ENCODE results near the gene HENMT1. TPM values are rescaled to one million over a fixed set of nuclear protein-coding genes. Genes with fewer than 3 reads are reported as not detected.

HENMT1 gene
- total RNA-seq, 1 experiment from 2014 or later, result not detected

DNA sequence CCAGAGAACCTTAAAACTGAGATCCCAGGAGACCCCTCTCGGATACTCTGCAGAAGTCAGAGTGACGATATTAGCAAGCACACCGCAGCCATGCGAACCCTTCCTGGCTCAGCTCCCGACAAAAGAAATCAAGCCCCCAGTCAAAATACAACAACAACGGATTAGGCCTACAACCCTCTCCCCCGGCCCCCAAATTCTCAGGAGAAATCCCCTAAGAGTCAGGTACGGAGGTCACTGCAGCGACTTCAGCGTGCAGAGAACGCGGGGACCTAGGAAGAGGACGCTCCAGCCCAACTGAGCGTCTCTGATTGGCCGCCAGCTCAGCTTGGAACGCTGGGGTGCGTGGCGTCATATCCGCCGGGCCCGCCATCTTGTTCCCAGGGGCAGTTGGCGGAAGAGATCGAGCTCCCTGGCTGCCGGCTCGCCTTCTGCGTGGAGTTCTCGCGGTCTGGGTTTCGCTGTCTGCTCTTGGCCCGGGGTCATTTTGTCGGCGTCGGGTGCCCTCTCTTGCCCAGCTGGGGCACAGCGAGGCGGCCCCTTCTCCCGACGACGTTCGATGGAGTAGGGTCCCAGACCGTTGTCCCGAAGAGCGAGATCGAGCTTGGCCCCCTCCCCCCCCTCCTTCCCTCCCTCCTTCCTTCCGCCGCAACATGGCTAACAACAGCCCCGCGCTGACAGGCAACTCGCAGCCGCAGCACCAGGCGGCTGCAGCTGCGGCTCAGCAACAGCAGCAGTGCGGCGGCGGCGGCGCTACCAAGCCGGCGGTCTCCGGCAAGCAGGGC is 31.2 kb upstream of the HENMT1 start, which contains the start of gene PRPF38B (continued):
- TF ChIP-seq, protein P1, sequence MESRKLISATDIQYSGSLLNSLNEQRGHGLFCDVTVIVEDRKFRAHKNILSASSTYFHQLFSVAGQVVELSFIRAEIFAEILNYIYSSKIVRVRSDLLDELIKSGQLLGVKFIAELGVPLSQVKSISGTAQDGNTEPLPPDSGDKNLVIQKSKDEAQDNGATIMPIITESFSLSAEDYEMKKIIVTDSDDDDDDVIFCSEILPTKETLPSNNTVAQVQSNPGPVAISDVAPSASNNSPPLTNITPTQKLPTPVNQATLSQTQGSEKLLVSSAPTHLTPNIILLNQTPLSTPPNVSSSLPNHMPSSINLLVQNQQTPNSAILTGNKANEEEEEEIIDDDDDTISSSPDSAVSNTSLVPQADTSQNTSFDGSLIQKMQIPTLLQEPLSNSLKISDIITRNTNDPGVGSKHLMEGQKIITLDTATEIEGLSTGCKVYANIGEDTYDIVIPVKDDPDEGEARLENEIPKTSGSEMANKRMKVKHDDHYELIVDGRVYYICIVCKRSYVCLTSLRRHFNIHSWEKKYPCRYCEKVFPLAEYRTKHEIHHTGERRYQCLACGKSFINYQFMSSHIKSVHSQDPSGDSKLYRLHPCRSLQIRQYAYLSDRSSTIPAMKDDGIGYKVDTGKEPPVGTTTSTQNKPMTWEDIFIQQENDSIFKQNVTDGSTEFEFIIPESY (IDR thresholded peaks at IDR 0.05; ENCODE audit: extremely low read depth, insufficient replicate concordance, low read length), result no peak
- TF ChIP-seq SIN3A (IDR thresholded peaks at IDR 0.05; ENCODE audit: low read depth), result peak; percentile 94

DNA sequence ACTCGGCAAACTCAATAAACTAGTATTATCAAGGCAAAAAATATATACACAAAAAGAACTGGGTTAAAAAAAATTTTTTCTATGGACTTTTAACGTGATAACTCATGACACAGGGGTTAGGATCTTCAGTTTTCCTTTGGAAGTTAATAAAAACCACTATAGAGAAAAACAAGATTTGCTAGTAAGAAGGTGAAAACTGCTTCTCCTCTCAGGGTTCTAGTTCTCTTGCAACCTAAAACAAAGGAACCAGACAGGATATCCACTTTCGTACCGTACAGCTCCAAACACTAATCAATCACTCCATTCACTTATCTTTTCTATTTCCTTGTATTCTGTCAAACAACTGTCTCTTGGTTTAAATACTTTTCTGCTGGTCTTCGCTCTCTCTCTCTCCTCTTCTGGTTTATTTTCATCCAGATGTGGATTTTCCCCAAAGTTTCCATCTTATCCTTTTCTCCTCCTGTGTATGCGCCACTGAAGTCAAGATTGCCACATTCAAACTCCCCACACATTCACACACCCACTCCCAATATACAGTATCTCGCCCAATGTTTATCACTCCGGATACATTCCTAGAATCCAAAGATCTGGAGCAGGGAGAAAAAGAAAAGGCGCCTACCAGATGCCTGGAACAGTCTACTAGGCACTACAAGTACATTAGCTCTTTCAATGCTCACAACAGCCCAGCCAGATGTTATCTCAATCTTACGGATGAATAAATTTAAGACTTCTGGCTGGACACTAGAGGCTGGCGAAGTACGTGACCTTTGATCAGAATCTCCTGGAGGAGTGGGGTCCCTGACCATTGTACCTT is 30.4 kb upstream of the HENMT1 start:
- ChIA-PET POLR2A (interaction anchor here (0.6 to 2.3 kb wide), 4 partner anchors 9 to 506 kb away, joined by 3 to 17 read pairs (median 6); no protein-coding TSS in a partner anchor), CTCF (interaction anchor here (1.2 to 1.6 kb wide), 3 partner anchors 13 to 179 kb away, joined by 3 to 6 read pairs (median 6); no protein-coding TSS in a partner anchor), RAD21 (ENCODE audit: low non-redundant PET in 1 of 2, low total read pairs in 2 of 2, uncharacterized antibody in 2 of 2, unreplicated experiment in 2 of 2) (no interaction called here)
- peak; percentile 19 for ATAC-seq
- H4K20me1 ChIP-seq (ENCODE audit: insufficient read depth), result peaks cover 21% of the 10 kb centered on the region; the same call in 1 of the 2 replicates
- DNase-seq (ENCODE audit: low read depth, low spot score), result no peak
- TSS peak; percentile 90 for BruUV-seq (replicated peaks)
- peak overlapping the region; percentile 58 for H2AFZ ChIP-seq (ENCODE audit: low read depth, low read length, poor library complexity, severe bottlenecking)
- intact Hi-C loops (cut with micrococcal nuclease), result loop anchor here (5.0 kb wide), 1 partner anchor 56 kb away; the partner anchor contains the start of gene STXBP3
- peak overlapping the region; percentile 82 to 83 for H3K4me3 ChIP-seq (replicated peaks in 1 of 2; ENCODE audit: low read depth in 1 of 2, low read length in 2 of 2)
- H3K27ac ChIP-seq (ENCODE audit: low read depth, low read length), result peak overlapping the region; percentile 92
- H3K9me2 ChIP-seq (ENCODE audit: insufficient read depth), result no peaks in the 10 kb centered on the region
- no peaks in the 10 kb centered on the region for H3K27me3 ChIP-seq (ENCODE audit: insufficient read depth, low read length)
- H3K4me2 ChIP-seq (ENCODE audit: low read length), result peak overlapping the region; percentile 85
- TF ChIP-seq EZH2phosphoT487 (IDR thresholded peaks at IDR 0.05; ENCODE audit: borderline replicate concordance), result no peak
- no peak for TF ChIP-seq CBX3 (IDR thresholded peaks at IDR 0.05; ENCODE audit: low read depth)
- no peak for TF ChIP-seq SP1 (IDR thresholded peaks at IDR 0.05; ENCODE audit: low read depth)
- no peak for TF ChIP-seq YY1 (IDR thresholded peaks at IDR 0.05; ENCODE audit: extremely low read depth, insufficient replicate concordance, low read depth, low read length)
- TF ChIP-seq TCF7L2 (IDR thresholded peaks at IDR 0.05; ENCODE audit: borderline replicate concordance, extremely low read depth, insufficient read depth, insufficient read length), result no peak
- no peak for TF ChIP-seq SIN3A (IDR thresholded peaks at IDR 0.05; ENCODE audit: low read depth)
- no peak for TF ChIP-seq ZNF274 (IDR thresholded peaks at IDR 0.05; ENCODE audit: low read depth, low read length)
- TF ChIP-seq EZH2 (IDR thresholded peaks at IDR 0.05), result no peak
- TF ChIP-seq RAD21 (IDR thresholded peaks at IDR 0.05; ENCODE audit: low read depth), result no peak
- no peak for TF ChIP-seq ZFX (IDR thresholded peaks at IDR 0.05)
- TF ChIP-seq POLR2A (IDR thresholded peaks at IDR 0.05; ENCODE audit: borderline replicate concordance, extremely low read depth, insufficient read depth, insufficient read length), result no peak
- no peaks in the 10 kb centered on the region for H3K9me3 ChIP-seq (ENCODE audit: control insufficient read depth in 1 of 2, insufficient read depth in 1 of 2, low read depth in 1 of 2, low read length in 2 of 2)
- peaks cover 11 to 23% of the 10 kb centered on the region in 2 experiments; a peak in 3 of 4 replicates for H3K4me1 ChIP-seq (ENCODE audit: control insufficient read depth in 1 of 2, insufficient read depth in 2 of 2, low read length in 2 of 2)
- H3K9ac ChIP-seq (ENCODE audit: low read length), result peak overlapping the region; percentile 91
- H3K36me3 ChIP-seq (ENCODE audit: control insufficient read depth in 1 of 2, insufficient read depth in 2 of 2, low read length in 2 of 2), result peaks cover 12 to 16% of the 10 kb centered on the region in 2 experiments
- H3K79me2 ChIP-seq (ENCODE audit: insufficient read depth, low read length), result peaks cover 58% of the 10 kb centered on the region
